HCT116 (cell line): ENCODE data around the gene DENND2A. TPM values are rescaled to one million over a fixed set of nuclear protein-coding genes. Genes with fewer than 3 reads are reported as not detected.

Source experiments
- ATAC-seq: fragments of 200-7000 bp; cut with Tn5 transposase; 2 replicates; pipeline ENCODE4 v1.9.1; 2020; ENCODE audit warnings: mild to moderate bottlenecking, moderate library complexity
- BruUV-seq: library from RNA; stranded (reverse); fragments of 400-500 nt; replicated peaks from 2 replicates; lab custom pipeline; 2021; lab: Mats Ljungman, UMichigan
- CTCF ChIA-PET: fragments of 300-600 bp; sonication (Branson Sonifier 250); formaldehyde crosslinking; loops from one replicate; lab custom pipeline; 2021; ENCODE audit warnings: antibody characterized with exemption; lab: Charles Lee
- POLR2A ChIA-PET: fragments of 300-600, 350-600 bp; sonication (Branson Sonifier 250); formaldehyde crosslinking; loops from one replicate; lab custom pipeline; 2021; ENCODE audit warnings: antibody characterized with exemption; lab: Charles Lee
- RAD21 ChIA-PET, 2 experiments: fragments of 300-600 bp; sonication (Branson Sonifier 250); formaldehyde crosslinking; loops; one replicate each; lab custom pipeline; 2023; ENCODE audit warnings: low total read pairs in 2 of 2; ENCODE audit not compliant: uncharacterized antibody in 2 of 2, unreplicated experiment in 2 of 2, low non-redundant PET in 1 of 2; lab: Charles Lee
- DNase-seq: peaks from one replicate; pipeline ENCODE4 v3.0.0-alpha.2; 2010; ENCODE audit warnings: low read depth, low spot score
- H2AFZ ChIP-seq: fragments of 200-600 bp; shearing (Covaris generic), sonication (generic); 2 replicates; pipeline ENCODE4 v1.6.1; 2017; ENCODE audit warnings: low read depth, mixed run types, mixed read lengths, antibody characterized with exemption, low read length; ENCODE audit not compliant: poor library complexity, severe bottlenecking
- H3K27ac ChIP-seq: 2 replicates; pipeline ENCODE4 v1.5.1; 2012; ENCODE audit warnings: low read depth, low read length
- H3K27me3 ChIP-seq: fragments of 200-600 bp; sonication (generic); 2 replicates; pipeline ENCODE4 v1.6.1; 2016; ENCODE audit warnings: mixed run types, low read length, mixed read lengths; ENCODE audit not compliant: insufficient read depth
- H3K36me3 ChIP-seq, 2 experiments: fragments of 200-500 bp in 1 of 2; fragments of 200-600 bp in 1 of 2; sonication (Bioruptor generic) in 1 of 2; sonication (generic) in 1 of 2; 2 replicates each; pipeline versions ENCODE4 v1.5.1 to v1.6.1; 2014 to 2016; ENCODE audit warnings: low read length in 2 of 2, inconsistent platforms in 1 of 2, mixed read lengths in 1 of 2, mixed run types in 1 of 2; ENCODE audit not compliant: insufficient read depth in 2 of 2, control insufficient read depth in 1 of 2
- H3K4me1 ChIP-seq, 2 experiments: fragments of 200-600 bp in 1 of 2; sonication (generic) in 1 of 2; 2 replicates each; pipeline versions ENCODE4 v1.5.1 to v1.6.1; 2012 to 2017; ENCODE audit warnings: low read length in 2 of 2, inconsistent platforms in 1 of 2, mild to moderate bottlenecking in 1 of 2, mixed read lengths in 1 of 2, mixed run types in 1 of 2, moderate library complexity in 1 of 2; ENCODE audit not compliant: insufficient read depth in 2 of 2, control insufficient read depth in 1 of 2
- H3K4me2 ChIP-seq: fragments of 200-600 bp; sonication (generic); 2 replicates; pipeline ENCODE4 v1.6.1; 2017; ENCODE audit warnings: mixed run types, low read length, mixed read lengths
- H3K4me3 ChIP-seq, 2 experiments: fragments of 200-600 bp in 1 of 2; sonication (generic) in 1 of 2; replicated peaks in 1 of 2; 2 replicates each; pipeline ENCODE4 v1.5.1; 2011 to 2016; ENCODE audit warnings: low read length in 2 of 2, control low read depth in 1 of 2, low read depth in 1 of 2, mild to moderate bottlenecking in 1 of 2, mixed read lengths in 1 of 2, mixed run types in 1 of 2
- H3K79me2 ChIP-seq: fragments of 200-600 bp; sonication (generic); 2 replicates; pipeline ENCODE4 v1.6.1; 2017; ENCODE audit warnings: mild to moderate bottlenecking, mixed run types, low read length, moderate library complexity, mixed read lengths; ENCODE audit not compliant: insufficient read depth
- H3K9ac ChIP-seq: fragments of 200-600 bp; sonication (generic); 2 replicates; pipeline ENCODE4 v1.6.1; 2016; ENCODE audit warnings: low read length, mixed read lengths
- H3K9me2 ChIP-seq: fragments of 200-600 bp; sonication (generic), shearing (Covaris generic); 2 replicates; pipeline ENCODE4 v1.6.1; 2017; ENCODE audit warnings: mixed run types, mild to moderate bottlenecking, moderate library complexity; ENCODE audit not compliant: insufficient read depth
- H3K9me3 ChIP-seq, 2 experiments: fragments of 200-500 bp in 1 of 2; fragments of 200-600 bp in 1 of 2; sonication (Bioruptor generic) in 1 of 2; sonication (generic) in 1 of 2; 2 replicates each; pipeline ENCODE4 v1.6.1; 2014 to 2017; ENCODE audit warnings: low read length in 2 of 2, mixed read lengths in 2 of 2, inconsistent platforms in 1 of 2, low read depth in 1 of 2, mild to moderate bottlenecking in 1 of 2, mixed run types in 1 of 2, moderate library complexity in 1 of 2; ENCODE audit not compliant: control insufficient read depth in 1 of 2, insufficient read depth in 1 of 2
- H4K20me1 ChIP-seq: fragments of 200-600 bp; sonication (generic), shearing (Covaris generic); 2 replicates; pipeline ENCODE4 v1.6.1; 2017; ENCODE audit warnings: mixed run types, mild to moderate bottlenecking, moderate library complexity; ENCODE audit not compliant: insufficient read depth
- ATF3 ChIP-seq: IDR thresholded peaks from 2 replicates; pipeline ENCODE4 v1.6.1; 2012
- CEBPB ChIP-seq: IDR thresholded peaks from 2 replicates; pipeline ENCODE4 v1.6.1; 2012; ENCODE audit warnings: low read depth
- CTCF ChIP-seq, 3 experiments: fragments of 200-600 bp in 1 of 3; sonication (generic) in 1 of 3; IDR thresholded peaks in 2 of 3; conservative IDR thresholded peaks in 1 of 3; 2 replicates each; pipeline ENCODE4 v1.5.1; 2012 to 2017; ENCODE audit warnings: low read depth in 2 of 3, low read length in 2 of 3, antibody characterized with exemption in 1 of 3, borderline replicate concordance in 1 of 3, control low read depth in 1 of 3, mild to moderate bottlenecking in 1 of 3, mixed read lengths in 1 of 3, mixed run types in 1 of 3, moderate library complexity in 1 of 3; ENCODE audit not compliant: insufficient read depth in 1 of 3
- EZH2phosphoT487 ChIP-seq: fragments of 200-600 bp; IDR thresholded peaks from 2 replicates; pipeline ENCODE4 v1.6.1; 2018; ENCODE audit warnings: antibody characterized with exemption, borderline replicate concordance
- FOSL1 ChIP-seq: IDR thresholded peaks from 2 replicates; pipeline ENCODE4 v1.6.1; 2012; ENCODE audit warnings: low read depth
- JUND ChIP-seq: IDR thresholded peaks from 2 replicates; pipeline ENCODE4 v1.6.1; 2012
- MAX ChIP-seq: IDR thresholded peaks from 2 replicates; pipeline ENCODE4 v1.6.1; 2012
- REST ChIP-seq: IDR thresholded peaks from 2 replicates; pipeline ENCODE4 v1.6.1; 2012; ENCODE audit warnings: low read depth
- SRF ChIP-seq: IDR thresholded peaks from 2 replicates; pipeline ENCODE4 v1.6.1; 2012; ENCODE audit warnings: low read depth
- YY1 ChIP-seq: IDR thresholded peaks from 2 replicates; pipeline ENCODE4 v1.6.1; 2011; ENCODE audit warnings: low read length, low read depth, moderate library complexity, mild to moderate bottlenecking; ENCODE audit not compliant: insufficient replicate concordance; ENCODE audit errors: extremely low read depth
- ZNF274 ChIP-seq: fragments of 200-500 bp; sonication (Bioruptor generic); IDR thresholded peaks from 2 replicates; pipeline ENCODE4 v1.6.1; 2014; ENCODE audit warnings: mild to moderate bottlenecking, low read depth, low read length, inconsistent platforms
- intact Hi-C: fragments of 100-400 bp; cut with micrococcal nuclease; formaldehyde crosslinking; loops from 2 replicates; pipeline ENCODE4 v1.10.0; 2022
- total RNA-seq: library from RNA; stranded (reverse); gene quantifications from one replicate; pipeline ENCODE4 v1.2.1, GENCODE V29; 2021; ENCODE audit not compliant: unreplicated experiment

The DENND2A gene
- total RNA-seq, 1 experiment from 2014 or later: 0.12 TPM

GRCh38 chr7:140577651-140578050 is 63.0 kb downstream of the DENND2A start (continued):
- TF ChIP-seq REST: no peak
- no peak for TF ChIP-seq SRF
- TF ChIP-seq ZNF274: no peak
- no peak for TF ChIP-seq CEBPB
- no peak for TF ChIP-seq EZH2phosphoT487

GRCh38 chr7:140576589-140576988 is 64.0 kb downstream of the DENND2A start:
- no peak overlapping the region for H2AFZ ChIP-seq
- ATAC-seq (no peak), DNase-seq (no peak)
- no peak overlapping the region for H3K9ac ChIP-seq
- H3K27me3 ChIP-seq: no peaks in the 10 kb centered on the region
- no peak overlapping the region for H3K4me3 ChIP-seq
- intact Hi-C loops: no loop called here
- H3K4me1 ChIP-seq: no peaks in the 10 kb centered on the region
- no peaks in the 10 kb centered on the region for H3K9me3 ChIP-seq
- no peaks in the 10 kb centered on the region for H3K36me3 ChIP-seq
- no TSS peak for BruUV-seq
- TF ChIP-seq MAX (no peak), EZH2phosphoT487 (no peak), SRF (no peak), YY1 (no peak), ZNF274 (no peak), JUND (no peak), CTCF (IDR thresholded peaks at IDR 0.05 in 2 of 3, conservative IDR thresholded peaks at IDR 0.05 in 1 of 3; ENCODE audit: borderline replicate concordance in 1 of 3, insufficient read depth in 1 of 3, low read depth in 2 of 3, low read length in 2 of 3) (no peak), ATF3 (no peak), FOSL1 (no peak)
- H4K20me1 ChIP-seq: no peaks in the 10 kb centered on the region
- no peak overlapping the region for H3K4me2 ChIP-seq
- POLR2A ChIA-PET: no interaction called here
- RAD21 ChIA-PET: no interaction called here
- no peaks in the 10 kb centered on the region for H3K79me2 ChIP-seq
- no peak overlapping the region for H3K27ac ChIP-seq
- no peaks in the 10 kb centered on the region for H3K9me2 ChIP-seq
- CTCF ChIA-PET: no interaction called here
